CD4-positive, alpha-beta T cell treated with Interferon gamma for 1 hour (primary cell): Measurements from ENCODE around the gene XPC.
A peak's percentile ranks its signal among the peaks of the same experiment; 100 is the strongest.

ENCODE experiments used
- DNase-seq: peaks from one replicate; pipeline ENCODE4 v3.0.0-alpha.2; 2020

The XPC gene

DNA sequence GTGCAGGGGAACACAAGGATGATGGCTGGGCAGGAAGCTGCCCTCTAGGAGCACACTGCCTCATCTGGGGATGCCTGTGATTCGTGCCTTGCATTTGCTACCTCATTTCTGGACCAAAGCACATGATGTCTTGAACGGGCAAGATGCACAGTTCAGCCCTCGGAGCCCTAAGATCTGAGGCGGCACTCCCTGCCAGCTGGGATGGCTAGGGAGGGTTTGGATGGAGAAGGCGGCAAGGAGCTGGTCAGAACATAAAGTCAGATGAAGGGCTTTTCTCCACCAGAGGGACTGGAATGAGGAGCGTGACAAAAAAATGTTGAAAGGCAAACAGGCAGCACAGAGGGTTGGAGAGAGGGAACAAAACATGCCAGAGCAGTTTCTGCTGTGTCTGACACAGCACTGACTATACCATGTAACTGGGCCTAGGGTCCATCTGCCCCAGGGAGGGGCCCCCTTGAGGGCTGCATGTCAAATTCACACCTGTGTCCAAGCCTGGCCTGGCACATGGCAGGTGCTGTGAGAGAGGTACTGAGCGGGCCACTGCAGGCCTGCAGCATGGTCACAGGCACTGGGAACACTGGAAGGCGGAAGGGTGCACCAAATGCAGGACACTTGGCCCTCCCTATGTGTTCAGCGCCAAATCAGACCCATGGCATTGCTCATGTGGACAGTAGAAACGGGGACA, 31.9 kb downstream of the XPC start:
- no peak for DNase-seq

DNA sequence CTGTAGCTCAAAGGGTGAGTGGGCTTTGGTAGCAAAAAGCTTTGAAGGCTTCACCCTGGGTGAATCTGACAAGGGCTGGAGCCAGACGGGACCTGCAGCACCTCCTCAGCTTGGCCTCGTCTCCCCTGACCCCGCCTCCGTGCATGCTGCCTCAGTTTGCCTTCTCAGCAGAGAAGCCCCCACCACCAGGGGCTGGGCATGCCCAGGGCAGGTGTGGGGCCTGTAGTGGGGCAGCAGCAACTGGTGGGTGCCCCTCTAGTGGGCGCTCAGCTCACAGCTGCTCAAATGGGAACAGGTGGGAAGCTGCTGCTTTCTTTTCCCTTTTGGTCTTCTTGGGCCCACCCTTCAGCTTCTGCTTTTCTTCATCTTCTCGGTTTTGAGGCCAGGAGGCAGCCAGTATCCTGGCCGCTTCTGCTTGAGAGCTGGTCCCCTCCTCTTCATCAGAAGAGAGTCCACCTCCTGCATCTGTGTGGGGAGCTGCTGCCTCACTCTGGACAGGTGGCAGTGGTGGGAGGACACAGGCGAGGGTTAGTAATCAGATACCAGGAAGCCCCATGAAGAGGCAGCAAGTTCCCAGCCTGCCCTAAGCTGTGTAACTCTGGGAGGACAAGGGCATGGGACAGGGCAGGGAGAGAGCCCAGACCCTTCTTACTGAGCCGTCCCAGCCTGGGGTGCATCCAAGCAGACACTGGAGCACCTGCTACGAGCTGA, 32.6 kb downstream of the XPC start:
- DNase-seq = no peak

DNA sequence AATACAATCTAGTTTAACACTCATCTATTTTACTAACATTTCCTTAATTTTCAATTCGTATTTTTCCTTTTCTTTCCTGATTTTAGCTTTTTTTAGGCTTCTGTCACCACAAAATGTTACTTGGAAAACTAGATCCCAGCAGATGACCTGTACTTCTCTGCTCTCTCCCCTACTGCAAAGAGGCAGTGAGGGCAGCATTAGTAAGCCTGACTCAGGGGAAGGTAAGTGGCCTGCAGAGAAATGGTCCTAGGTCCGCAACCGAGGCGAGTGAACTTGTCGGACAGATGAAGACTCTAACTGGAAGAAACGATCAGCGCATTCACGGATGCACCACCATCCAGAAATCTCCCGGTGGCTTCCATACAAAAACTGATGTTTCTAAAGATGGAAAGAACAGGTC, 33.2 kb downstream of the XPC start:
- DNase-seq = no peak

DNA sequence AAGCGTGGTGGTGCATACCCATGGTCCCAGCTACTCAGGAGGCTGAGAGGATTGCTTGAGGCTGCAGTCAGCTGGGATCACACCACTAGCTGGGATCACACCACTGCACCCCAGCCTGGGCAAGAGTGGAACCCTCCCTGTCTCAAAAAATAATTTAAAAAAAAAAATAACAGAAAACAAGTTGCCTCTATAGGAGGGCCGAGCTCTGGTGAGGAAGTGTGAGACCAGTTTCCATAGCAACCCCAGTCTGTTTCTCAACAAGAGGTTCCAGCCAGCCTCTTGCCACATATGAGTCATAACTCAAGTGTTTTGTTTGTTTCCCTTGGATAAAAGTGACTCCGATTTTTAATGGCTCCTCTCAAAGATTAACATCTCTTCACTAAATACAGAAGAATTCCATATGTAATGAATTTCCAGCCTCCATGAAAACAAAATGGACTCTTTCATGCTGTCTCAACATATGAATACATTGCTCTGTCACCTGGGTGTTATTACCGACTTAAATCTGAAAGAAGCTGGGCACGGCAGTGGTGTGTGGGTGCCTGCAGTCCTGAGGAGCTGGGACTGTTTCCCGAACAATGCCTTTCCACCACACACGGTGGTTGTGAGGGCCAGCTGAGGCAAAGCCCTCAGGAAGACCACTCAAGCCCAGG, 33.9 kb downstream of the XPC start:
- peak; percentile 90 for DNase-seq

DNA sequence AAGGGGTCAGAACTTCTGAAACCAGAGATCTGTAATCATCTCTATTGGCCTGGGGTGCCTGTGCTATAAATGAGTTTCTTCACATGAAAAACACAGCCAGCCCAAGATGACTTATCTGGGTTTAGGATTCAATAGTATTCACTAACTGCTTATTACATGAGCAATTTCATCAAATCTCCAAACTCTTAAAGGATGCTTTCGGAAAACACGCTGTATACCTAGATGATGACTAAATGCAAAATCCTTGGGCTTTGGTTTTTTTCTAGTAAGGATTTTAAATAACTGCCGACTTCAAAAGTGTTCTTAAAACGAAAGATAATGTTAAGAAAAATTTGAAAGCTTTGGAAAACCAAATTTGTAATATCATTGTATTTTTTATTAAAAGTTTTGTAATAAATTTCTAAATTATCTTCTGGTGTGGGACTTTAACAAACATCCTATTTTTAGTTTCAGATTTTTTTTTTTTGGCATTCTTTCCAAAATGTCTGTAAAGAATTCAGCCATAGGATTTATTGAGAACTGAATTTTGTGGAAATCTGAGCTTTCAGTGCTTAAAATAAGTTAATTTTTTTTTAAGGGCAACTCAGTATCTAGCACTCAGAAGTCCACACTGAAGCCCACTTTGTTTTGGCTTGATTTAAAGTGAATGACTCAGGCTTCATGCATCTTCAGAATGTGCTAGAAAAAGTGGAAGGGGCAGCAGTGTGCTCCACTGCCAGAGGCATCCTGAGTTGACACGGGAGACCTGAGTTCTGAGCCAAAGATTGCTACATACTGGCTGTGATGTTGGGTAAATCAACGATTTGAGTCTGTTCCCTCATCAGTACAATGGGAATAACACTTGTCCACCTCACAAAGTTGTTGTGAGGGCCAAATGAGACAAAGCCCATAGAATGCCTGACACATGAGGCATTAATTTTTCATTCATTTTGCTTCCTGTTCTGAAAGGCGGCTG, 34.9 kb downstream of the XPC start:
- DNase-seq = no peak

DNA sequence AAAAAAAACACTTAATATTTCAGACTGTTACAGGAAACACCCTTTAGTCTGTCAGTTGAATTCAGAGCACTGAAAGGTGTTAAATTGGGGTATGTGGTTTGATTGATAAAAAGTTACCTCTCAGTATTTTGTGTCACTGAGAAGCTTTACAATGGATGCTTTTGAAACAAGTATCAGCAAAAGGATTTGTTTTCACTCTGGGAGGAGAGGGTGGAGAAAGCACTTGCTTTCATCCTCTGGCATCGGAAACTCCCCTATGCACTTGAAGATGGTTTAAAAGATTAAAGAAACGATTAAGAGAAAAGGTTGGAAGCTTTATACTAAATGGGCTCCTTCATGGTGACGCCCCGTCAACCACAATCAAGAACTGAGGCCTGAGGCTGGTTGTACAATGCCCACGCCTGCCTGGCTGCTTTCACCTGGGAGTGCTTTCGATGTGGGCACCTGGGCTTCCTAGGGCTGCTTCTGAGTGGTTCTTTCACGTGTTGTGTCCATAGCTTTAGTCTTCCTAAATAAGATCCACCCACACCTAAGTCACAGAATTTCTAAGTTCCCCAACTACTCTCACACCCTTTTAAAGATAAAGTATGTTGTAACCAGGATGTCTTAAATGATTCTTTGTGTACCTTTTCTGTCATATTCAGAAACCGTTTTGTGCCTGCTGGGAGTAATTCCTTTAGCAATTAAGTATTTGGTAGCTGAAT, 35.7 kb downstream of the XPC start:
- DNase-seq = peak; percentile 70

DNA sequence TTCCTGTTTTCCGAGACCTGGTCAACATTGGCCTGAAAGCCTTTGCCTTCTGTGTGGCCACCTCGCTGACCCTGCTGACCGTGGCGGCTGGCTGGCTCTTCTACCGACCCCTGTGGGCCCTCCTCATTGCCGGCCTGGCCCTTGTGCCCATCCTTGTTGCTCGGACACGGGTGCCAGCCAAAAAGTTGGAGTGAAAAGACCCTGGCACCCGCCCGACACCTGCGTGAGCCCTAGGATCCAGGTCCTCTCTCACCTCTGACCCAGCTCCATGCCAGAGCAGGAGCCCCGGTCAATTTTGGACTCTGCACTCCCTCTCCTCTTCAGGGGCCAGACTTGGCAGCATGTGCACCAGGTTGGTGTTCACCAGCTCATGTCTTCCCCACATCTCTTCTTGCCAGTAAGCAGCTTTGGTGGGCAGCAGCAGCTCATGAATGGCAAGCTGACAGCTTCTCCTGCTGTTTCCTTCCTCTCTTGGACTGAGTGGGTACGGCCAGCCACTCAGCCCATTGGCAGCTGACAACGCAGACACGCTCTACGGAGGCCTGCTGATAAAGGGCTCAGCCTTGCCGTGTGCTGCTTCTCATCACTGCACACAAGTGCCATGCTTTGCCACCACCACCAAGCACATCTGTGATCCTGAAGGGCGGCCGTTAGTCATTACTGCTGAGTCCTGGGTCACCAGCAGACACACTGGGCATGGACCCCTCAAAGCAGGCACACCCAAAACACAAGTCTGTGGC, 36.6 kb downstream of the XPC start:
- DNase-seq = no peak

DNA sequence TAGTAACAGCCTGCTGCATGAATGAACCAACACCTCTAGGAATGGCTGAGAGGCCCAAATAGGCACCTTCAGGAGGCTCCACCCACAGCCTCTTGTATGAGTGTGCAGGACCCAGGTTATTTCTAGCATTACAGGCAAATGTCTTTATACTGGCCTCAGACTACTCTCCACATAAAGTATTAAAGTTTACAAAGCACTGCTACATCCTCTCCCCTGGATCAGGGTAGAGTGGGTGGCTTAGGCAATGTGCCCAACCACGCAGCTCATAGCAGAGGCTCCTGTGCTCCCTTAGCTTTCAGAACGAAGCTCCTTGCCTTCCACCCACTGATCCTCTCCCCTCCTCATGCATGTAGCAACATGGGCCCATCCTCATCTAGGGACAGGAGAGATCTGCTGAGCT, 37.3 kb downstream of the XPC start:
- DNase-seq = no peak

DNA sequence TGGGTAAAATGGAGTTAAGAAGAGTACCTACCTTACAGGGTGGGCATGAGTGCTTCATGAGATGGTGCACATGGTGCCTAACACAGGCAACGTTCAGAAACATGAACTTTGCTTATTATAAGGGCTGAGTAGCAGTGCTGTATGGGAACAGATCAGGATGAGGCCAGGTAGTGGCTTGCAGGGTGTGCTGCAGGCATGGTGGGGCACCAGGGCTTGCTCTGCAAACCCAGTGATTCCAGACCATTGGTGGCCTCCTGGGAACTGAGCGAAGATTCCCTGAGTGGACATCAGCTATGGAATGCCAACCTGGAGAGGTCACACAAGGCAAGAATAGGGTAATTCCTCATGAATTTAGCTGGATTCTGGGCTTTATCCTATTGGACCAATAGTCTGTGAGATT, 37.7 kb downstream of the XPC start:
- no peak for DNase-seq

DNA sequence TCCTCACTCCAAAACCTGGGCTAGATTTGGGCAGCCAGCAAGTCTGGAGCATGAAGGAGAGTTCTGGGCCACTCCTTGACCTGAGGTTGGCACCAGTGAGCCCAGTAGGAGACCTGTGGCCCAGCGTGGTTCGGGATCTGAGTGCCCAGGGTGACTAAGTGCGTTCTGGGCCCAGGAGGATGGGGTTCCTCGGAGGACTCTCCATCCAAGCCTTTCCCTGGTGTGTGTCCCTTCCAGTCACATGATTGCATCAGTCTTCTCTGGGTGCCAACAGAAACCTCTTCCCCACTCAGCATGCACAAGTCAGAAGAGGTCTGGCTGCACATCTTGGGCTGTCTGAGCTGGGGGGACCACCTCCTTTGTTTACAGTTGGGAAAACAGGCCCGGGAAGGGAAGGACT, 38.6 kb downstream of the XPC start:
- DNase-seq = no peak

DNA sequence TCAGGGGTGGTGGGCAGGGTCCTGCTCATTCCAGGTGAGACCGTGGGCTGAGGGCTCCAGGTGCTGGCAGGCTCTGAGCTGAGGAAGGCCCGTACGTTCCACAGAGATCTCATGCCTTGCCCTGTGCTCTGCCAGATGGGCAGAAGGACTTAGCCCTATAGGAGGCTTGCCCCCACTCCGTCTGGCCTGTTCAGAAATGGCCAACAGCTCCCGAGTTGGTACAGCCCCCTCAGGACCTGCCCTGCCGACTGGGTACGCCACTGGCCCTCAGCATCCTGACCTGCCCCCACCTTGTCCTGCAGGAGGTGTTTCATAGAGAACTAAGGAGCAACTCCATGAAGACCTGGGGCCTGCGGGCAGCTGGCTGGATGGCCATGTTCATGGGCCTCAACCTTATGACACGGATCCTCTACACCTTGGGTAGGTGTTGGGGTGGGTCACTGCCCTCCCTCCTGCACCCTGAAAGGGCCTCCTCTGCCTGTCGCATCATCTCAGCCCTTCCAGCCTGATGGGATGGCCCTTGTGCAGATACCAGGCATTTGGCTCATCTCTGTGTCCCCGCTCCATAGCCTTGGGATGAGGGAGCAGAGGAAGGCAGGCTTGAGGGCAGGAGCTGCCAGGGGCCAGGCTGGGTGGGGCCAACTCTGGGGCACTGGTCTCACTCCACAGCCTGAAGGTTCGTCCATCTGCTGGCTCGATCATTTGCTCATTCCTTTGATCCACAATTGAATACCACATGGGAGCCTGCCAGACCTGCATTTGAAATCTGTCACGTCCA, 39.3 kb downstream of the XPC start:
- no peak for DNase-seq

DNA sequence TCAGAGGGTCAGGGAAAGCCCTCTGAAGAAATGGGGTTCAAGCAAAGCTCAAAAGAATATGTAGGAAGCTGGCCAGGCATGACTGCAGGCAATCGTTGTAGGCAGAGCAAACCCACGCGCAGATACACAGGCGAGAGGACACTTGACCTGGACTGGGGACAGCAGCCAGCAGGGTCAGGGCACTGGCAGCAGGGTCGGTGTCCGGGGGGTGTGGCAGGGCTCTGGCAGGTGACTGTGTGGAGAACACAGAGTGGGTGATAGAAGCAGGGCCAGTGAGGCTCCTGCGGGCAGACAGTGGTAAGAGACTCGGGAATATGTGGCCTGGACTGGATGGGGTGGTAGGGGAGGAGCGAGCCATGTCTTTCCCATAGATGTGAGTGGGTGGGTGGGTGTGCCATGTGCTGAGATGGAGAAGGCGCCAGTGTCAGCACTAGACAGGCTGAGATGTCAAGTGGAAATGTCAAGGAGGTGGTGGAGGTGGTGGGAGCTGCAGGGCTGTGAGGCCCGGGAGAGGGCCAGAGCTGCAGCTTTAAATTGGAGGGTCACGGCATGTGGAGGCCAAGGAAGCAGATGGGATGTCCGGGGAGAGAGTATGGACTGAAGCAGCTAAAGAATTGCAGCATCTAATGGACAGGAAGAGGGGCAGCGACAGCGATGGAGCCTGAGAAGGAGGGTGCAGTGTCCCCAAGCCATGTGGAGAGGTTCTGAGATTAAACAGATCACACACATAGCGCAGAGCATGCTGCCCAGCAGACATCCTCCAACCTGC, 40.1 kb downstream of the XPC start:
- DNase-seq = no peak

DNA sequence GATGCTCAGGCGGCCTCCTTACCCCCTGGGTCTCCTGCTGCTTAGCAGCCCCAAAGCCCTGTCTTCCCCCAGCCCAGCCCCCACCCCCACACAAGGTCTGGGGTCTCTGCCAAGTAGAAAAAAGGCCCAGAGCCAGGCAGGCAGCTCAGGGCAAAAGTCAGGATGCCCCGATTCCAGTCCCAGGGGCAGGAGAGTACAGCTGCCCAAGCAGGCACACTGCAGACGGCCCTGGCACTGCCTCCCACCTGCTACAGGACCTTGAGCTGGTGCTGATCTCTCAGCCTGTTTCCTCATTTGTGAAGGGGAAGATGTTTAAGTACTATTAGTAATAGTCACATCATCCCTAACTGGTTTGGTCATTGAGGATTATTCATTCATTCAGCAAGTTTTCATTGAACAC, 41.0 kb downstream of the XPC start:
- no peak for DNase-seq

DNA sequence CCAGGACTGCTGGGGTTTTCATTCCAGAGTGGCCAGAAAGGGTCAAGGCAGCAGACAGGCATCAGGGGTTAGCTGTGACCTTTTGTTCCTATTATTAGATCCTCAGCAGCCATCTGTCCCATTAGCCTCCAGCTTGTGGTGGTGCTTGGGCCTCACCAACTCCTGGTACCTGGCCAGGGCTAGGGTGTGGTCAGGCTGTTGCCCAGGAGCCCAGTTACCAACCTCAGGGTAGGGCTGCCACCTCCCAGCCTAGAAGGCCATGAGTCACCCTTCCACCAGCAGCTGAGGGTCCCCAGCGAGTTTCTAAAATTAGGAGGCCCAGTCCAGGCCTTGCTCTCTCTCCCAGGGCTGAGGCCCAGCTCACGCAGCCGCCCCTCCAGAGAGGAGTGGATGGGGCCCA, 41.4 kb downstream of the XPC start:
- no peak for DNase-seq

DNA sequence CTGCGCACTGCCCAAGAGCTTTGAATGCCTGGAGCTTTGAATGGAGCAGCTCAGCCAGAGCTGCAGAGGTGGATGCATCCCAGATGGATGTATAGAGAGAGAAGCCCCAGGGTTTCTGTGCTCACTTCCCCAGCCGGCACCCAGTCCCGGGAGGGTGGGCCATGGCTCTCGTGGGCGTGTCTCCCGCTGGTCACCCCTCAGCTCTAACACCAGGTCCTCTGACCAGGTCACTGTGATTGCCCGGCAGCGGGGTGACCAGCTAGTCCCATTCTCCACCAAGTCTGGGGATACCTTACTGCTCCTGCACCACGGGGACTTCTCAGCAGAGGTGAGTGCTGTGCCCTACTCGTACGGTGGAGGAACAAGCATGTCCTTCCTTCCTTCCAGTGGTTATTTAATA, 42.8 kb downstream of the XPC start:
- DNase-seq = no peak

DNA sequence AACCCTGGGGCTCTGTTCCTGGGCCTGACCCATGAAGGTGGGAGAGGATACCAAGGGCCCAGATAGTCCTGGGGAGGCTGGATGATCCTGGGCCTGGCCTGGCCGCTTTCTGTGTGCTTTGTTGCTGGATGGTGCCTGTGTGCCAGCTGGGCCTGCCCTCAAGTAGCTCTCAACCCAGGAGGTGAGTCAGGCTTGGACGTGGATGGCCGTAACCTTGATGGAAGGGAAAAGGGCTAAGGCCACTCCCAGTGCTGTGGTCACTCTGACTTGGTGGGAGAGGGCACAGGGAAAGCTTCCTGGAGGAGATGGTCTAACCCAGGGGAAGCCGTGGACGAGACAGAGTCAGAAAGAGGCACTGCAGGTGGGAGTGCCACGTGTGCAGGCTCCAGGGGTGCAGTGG, 44.1 kb downstream of the XPC start:
- no peak for DNase-seq

DNA sequence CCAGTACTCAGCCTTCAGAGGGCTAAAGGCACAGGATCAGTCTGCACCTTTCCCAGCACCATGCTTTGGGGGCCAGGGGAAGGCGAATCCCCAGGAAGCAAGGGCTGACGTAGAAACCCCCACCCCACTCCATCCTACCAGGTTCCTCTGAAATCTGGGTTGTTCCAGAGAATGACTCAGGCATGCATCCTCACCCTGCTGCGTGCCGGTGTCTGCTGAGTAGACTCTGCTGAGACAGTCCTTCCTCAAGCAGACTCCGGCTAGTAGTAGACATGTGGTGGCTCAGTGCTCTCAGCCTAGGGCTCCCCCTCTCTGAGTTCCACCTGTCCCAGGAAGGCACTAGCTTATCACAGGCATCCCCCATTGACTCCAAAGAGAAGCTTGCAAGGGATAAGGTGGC, 44.5 kb downstream of the XPC start:
- DNase-seq = no peak

DNA sequence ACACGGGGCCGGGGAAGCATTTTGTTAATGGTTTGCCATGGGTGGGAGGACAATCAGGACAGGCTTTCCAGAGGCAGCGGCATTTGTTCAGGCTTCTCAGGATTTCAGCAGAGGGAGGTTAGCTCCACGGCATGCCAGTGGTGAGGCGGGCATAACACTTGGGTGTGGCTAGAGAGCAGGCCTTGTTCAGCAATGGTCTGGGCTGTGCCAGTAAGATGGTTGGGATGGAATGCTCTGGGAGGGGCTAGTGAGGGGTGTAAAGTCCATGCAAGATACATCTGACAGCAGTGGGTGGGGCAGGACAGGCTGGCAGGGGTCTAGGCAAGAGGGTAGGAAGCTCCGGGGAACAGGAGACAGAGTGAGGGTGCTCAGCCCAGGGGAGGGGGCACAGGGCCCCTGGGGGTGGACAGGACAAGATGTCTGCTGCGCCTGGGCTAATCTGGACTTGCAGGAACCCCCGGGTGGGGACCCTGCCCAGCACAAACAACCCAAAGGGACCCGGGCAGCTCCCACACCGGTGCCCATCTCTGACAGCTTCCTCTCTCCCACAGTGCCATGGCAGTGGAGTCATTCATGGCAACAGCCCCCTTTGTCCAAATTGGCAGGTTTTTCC, 45.1 kb downstream of the XPC start:
- DNase-seq = no peak

DNA sequence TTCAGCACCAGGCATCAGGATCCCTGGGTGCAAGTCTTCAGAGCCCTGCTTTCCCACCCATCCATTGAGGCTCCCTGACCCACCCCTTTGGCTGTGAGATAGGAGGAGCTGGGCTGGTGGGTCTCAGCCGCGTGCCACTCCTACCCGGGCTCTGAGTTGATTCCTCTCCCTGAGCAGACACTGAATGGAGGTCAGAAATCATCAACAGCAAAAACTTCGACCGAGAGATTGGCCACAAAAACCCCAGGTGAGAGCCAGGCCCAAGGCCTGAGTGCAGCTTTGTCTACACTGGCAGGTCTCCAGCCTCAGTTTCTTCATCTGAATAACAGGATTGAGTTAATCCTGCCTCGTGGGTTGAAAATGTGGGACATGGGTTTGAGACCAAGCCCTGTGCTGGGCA, 45.7 kb downstream of the XPC start:
- DNase-seq = no peak

DNA sequence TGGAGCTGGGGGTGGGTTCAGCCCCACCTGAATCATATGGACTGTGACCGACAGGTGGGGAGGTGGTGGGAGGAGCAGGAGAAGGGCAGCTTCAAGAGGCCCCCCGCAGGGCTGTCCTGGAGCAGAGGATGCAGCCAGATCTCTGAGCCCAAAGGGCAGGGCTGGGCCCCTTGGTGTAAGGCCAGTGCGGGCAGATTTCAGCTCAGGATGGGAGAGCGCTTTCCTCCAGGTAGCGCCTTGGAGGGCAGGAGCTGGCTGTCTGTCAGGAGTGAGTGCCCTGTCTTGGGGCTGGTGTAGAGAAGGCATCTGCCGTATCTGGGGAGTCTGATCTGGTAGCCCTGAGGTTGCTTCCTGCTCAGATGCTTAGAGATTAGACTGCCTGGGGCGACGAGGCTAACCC, 46.3 kb downstream of the XPC start:
- DNase-seq = no peak
